ENCODE measurements around the gene ZNF37A.
"Not testable (repeated sequence)": the region's sequence is repeated elsewhere in the genome, so short reads cannot be mapped to it uniquely, and the experiment has no call there.

ZNF37A gene

GRCh38 chr10:38094158-38094926 lies at the start of gene ZNF37A:
ZNF37A (plus strand) TSS chr10:38094337; CDS start chr10:38096618, 2,281 bp downstream.
- DNase-seq: peak; percentile 98

GRCh38 chr10:38045129-38045528 lies 49.0 kb upstream of the ZNF37A start:
- no peak for DNase-seq

- DNase-seq: no peak
Measured at GRCh38 chr10:38047666-38048065, 46.5 kb upstream of the ZNF37A start.

GRCh38 chr10:38050212-38050611 lies 43.9 kb upstream of the ZNF37A start:
- no peak for DNase-seq

- peak; percentile 52 for DNase-seq
Measured at GRCh38 chr10:38054361-38054797, 39.8 kb upstream of the ZNF37A start.

- not testable (repeated sequence) for DNase-seq
Measured at GRCh38 chr10:38055274-38055894, 38.8 kb upstream of the ZNF37A start.

- DNase-seq: not testable (repeated sequence)
Measured at GRCh38 chr10:38069663-38070062, 24.5 kb upstream of the ZNF37A start.

- DNase-seq: no peak
Measured at GRCh38 chr10:38070501-38070900, 23.6 kb upstream of the ZNF37A start.

- DNase-seq: no peak
Measured at GRCh38 chr10:38072552-38072951, 21.6 kb upstream of the ZNF37A start.

- DNase-seq: no peak
Measured at GRCh38 chr10:38076687-38077086, 17.4 kb upstream of the ZNF37A start.

GRCh38 chr10:38093318-38093717 lies 819 bp upstream of the ZNF37A start:
- DNase-seq: not testable (repeated sequence)

GRCh38 chr10:38093816-38094157 lies 350 bp upstream of the ZNF37A start:
- DNase-seq: no peak

GRCh38 chr10:38094927-38095574 lies 914 bp downstream of the ZNF37A start:
- DNase-seq: no peak

- no peak for DNase-seq
Measured at GRCh38 chr10:38102880-38103279, 8.7 kb downstream of the ZNF37A start.

- DNase-seq: no peak
Measured at GRCh38 chr10:38103756-38104155, 9.6 kb downstream of the ZNF37A start.

- DNase-seq: no peak
Measured at GRCh38 chr10:38112159-38112558, 18.0 kb downstream of the ZNF37A start.

- DNase-seq: no peak
Measured at GRCh38 chr10:38118072-38118807, 24.1 kb downstream of the ZNF37A start.

GRCh38 chr10:38119038-38119437 lies 24.9 kb downstream of the ZNF37A start:
- no peak for DNase-seq

GRCh38 chr10:38127812-38128211 lies 33.7 kb downstream of the ZNF37A start:
- no peak for DNase-seq

GRCh38 chr10:38143587-38143986 lies 49.5 kb downstream of the ZNF37A start:
- DNase-seq: no peak

GRCh38 chr10:38146579-38147333 lies 52.6 kb downstream of the ZNF37A start:
- no peak for DNase-seq

GRCh38 chr10:38147686-38148085 lies 53.5 kb downstream of the ZNF37A start:
- no peak for DNase-seq
